NCI-H1930 (cell line): ENCODE results near the gene ACBD5.
"Not testable (repeated sequence)": the region's sequence is repeated elsewhere in the genome, so short reads cannot be mapped to it uniquely, and the experiment has no call there.

Source experiments
- DNase-seq, 2 experiments: peaks; one replicate each; lab custom pipeline; 2025; lab: John Stamatoyannopoulos, UW

ACBD5 gene, protein sequence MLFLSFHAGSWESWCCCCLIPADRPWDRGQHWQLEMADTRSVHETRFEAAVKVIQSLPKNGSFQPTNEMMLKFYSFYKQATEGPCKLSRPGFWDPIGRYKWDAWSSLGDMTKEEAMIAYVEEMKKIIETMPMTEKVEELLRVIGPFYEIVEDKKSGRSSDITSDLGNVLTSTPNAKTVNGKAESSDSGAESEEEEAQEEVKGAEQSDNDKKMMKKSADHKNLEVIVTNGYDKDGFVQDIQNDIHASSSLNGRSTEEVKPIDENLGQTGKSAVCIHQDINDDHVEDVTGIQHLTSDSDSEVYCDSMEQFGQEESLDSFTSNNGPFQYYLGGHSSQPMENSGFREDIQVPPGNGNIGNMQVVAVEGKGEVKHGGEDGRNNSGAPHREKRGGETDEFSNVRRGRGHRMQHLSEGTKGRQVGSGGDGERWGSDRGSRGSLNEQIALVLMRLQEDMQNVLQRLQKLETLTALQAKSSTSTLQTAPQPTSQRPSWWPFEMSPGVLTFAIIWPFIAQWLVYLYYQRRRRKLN

DNA sequence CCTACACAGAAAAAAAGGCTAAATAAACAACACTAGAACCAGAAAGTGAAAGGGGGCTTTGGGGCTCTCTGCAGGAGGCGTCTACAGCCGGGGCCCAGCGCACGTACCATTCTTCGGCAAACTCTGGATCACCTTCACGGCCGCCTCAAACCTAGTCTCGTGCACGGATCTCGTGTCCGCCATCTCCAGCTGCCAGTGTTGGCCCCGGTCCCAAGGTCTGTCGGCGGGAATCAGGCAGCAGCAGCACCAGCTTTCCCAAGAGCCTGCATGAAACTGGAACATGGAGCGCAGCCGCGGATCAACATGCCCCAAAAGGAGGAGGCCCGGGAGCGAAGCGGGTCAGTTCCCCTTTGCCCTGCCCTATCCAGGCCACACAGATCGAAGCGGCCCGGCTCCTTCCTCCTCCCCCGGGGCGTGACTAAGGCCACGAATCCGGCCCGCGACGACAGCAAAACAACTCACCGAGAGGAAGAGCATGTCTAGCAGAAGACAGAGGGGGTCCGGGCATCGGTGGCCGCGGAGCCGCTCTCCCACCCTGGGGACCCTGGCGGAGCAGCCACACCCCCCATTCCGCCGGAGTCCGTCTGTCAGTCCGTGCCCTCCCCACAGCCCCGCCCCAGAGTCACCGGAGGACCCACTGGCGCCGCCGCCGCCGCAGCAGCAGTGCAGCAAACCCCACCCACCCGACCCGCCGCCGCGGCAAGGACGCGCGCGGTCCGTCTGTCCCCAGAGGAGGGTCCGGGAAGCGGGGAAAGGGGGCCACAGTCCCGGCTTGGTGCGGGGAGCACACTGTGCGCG lies at the start of gene ACBD5:
Gene ACBD5 (minus strand): TSS at position 586 of the 798 bp plus-strand sequence. CDS start 109 bp downstream, at position 477.
- DNase-seq, result peak in 1 of 2 experiments; percentile 11

DNA sequence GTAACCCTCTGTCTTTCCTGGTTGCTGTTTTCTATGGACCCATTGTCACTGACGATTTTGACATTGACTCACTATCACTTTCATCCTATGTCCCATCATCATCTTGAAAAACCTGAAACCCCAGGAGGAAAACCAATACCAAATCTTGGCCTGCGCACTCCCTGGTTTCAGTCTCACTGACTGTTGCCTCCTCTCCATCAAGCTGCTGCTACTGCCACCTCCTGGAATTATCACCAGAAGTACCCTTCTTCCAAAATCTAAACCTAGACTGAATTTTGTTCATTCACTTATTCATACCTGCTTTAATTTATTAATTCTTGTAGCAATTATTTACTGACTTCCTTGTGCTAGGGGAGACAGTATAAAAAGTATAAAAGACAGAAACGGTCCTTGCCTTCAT lies 44.5 kb upstream of the ACBD5 start:
- DNase-seq, result no peak

DNA sequence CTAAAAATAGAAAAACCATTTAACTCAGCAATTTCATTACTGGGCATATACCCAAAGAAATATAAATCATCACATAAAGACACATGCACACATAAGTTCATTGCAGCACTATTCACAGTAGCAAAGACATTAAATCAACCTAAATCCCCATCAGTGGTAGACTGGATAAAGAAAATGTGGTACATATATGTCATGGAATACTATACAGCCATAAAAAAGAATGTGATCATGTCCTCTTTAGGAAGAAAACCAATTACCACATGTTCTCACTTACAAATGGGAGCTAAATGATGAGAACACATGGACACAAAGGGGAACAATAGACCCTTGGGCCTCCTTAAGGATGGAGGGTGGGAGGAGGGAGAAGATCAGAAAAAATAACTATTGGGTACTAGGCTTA lies 36.0 kb upstream of the ACBD5 start:
- DNase-seq, result no peak

DNA sequence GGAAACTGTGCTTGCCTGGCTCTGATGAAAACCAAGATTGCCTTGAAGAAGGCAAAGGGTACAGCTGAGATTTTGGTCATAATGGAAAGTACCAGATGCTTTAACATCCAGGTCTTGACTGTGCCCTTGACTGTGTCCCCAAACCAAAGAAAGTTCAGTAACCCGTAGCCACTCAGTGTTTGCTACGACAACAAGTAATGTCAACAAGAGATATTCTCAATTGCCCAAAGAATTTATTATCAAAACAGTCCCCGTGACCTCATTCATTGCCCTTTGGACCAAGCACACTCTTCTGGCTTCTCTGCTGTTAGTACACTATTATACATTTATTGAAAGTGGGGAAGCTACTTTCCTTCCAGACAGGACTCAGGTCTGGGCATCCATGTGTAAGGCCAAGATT lies 25.4 kb upstream of the ACBD5 start:
- not testable (repeated sequence) for DNase-seq

DNA sequence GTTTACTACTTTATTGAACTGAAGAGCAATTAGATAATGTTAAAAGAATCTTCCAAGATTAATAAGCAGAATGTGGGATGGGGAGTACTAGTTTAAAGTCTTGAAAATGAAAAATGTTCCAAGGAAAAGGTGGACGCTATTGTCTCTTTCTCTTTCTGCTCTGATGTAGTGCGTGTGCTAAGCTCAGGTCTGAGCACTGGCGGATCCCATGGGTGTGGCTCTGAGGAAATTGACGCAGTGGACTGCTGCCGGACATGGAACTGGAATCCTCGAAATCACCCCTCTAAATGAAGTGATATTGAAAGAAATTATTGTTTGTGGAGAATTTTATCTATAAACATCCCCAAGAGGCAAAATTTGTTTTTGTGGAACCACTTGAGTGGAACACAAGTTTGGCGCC lies 22.2 kb upstream of the ACBD5 start:
- not testable (repeated sequence) for DNase-seq

DNA sequence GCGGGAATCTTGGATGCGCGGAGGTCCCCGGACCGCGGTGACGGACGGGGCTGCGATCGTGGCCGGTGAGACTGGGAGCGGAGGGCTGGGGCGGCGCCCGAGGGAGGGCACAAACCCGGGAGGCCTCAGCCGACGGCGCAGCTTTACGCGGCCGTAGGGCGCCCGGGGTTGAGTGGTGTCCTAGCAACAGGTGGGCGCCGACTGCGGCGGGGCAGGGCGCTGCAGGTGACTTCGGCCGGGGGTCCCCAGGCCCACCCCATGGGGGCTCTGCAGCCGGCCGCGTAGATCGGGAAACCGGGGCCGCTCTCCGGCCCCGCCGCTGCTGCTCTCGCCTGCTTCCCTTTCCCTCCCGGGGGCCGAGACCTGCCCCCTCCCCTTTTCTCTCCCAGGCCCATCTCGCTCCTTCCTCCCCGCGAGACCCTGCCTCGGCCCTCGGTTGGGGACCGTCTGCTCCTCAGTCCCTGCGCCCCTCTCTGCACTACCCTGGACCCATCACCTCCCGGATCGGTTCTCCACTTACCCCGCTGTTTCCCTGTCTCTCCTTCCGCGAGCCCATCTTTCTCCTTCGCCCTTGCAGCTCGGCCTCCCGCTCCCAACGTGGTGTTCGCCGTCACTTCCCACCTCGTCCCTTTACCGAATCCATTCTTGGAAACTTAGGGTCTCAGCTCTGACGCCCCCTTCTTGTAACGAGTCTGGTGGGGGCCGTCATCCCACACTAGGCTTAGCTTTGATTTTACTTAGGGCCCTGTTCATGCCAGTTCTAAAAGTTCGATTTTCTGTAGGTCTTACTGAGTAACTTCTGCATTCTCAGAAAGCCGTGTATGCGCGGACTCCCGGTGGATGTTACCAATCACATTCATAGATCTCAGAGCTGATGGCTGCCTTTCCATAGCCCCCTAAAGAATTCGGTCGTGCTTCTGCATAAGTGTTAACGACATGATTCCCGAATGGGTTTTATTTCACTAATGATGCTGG lies 18.5 kb upstream of the ACBD5 start:
- peak in 1 of 2 experiments; percentile 0 for DNase-seq

DNA sequence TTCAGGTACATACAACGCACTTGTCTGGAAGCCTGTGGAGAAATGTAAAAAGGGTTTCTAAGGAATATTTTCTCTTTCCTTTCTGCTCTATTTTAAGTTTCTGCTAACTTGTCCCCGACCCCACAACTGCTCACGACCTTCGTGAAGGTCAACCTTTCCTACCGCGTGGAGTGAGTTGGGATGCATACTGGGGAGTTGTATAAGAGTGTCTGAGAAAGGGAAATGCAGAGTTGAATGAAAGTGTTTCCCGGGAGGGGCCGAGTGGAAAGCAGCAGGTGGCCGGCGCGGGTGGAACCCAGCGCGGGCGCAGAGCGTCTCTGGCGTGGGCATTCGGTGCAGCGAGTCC lies 17.9 kb upstream of the ACBD5 start:
- no peak for DNase-seq

DNA sequence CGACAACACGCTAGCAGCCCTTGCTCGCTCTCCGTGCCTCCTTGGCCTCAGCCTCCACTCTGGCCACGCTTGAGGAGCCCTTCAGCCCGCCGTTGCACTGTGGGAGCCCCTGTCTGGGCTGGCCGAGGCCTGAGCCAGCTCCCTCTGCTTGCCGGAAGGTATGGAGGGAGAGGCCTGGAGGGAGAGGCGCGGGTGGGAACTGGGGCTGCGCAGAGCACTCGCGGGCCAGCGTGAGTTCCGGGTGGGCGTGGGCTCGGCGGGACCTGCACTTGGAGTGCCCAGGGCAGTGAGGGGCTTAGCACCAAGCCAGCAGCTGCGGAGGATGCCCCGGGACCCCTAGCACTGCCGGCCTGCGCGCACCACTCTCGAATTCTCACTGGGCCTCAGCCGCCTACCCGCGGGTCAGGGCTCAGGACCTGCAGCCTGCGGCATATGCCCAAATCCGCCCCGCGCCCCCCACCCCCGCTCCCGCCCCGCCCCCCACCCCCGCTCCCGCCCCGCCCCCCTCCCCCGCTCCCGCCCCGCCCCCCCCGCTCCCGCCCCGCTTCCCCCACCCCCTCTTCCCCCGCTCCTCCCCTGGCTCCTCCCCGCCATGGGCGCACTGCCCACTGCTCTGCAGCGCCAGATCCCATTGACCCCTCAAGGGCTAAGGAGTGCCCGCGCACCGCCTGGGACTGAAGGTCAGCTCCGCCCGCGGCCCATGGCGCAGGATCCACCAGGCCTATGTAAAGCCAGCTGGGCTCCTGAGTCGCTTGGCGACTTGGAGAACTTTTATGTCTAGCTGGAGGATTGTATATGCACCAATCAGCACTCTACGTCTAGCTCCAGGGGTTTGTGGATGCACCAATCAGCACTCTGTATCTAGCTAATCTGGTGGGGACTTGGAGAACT lies 15.9 kb upstream of the ACBD5 start:
- no peak for DNase-seq

DNA sequence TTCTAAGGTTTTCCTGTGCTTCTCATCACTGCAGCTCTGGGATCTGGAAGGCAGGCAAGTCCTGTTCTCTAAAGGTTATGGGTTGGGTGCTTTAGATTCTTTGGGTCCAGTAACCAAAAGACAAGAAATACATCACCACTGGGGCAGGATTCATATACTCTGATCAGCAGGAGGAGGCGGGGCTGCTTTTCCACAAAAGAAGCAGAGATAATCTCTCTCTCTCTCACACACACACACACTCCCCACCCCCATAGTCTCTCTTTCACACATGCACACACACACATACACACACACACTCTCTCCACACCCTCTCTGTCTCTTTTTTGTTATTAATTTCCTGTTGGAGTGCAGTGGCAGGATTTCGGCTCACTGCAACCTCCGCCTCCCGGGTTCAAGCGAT lies 13.0 kb upstream of the ACBD5 start:
- no peak for DNase-seq

DNA sequence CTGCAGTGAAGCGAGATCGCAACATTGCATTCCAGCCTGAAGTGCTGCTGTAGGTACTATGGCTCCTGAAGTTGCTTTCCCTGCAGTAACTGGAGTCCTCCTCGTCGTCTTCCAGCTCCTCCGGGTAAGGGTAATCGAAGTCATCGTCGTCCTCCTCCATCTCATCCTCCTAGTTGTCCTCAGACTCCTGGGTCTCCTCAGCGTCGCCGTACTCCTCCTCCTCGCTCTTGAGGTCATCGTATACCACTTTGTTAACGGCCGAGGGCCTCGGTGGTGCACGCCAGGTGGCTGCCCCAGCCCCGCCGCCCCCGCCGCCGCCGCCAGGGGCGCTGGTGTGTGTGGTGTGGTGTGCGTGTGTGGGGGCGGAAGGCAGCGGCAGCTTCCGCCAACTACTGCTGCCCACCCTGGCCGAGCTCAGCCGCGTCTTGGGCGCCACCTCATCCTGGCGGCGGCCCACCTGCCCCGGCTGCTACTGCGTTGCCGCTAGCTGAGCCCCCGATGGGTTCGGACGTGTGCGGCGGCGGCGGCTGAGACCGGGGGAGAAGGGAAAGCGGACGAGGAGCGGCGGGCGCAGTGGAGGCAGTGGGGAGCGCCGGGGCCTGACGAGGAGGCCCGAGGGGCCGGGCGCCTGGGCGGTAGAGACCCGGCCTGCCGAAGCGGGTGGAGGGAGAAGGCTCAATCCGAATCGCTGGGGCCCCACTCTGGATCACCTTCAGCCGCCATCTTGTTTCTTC lies 11.8 kb upstream of the ACBD5 start:
- DNase-seq, result peak in 1 of 2 experiments; percentile 0

DNA sequence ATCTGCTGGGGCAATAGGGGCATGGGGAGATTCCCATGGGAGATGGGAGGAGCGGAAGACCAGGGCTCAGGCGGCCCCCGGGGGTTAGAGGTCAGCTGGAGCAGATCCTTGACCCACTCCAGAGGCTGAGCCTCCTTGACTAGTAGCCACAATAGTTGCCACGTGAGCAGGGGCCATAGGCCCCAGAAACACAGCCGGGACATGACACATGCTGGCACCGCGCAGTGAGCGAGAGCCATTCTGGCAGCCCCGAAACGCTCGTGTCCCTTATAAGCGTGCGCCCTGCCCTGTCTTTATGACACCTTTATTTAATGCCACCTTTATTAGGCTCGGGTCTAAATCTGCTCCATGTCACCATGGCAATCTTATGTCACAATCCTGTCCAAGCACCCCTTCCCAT lies 11.0 kb upstream of the ACBD5 start:
- DNase-seq, result no peak

DNA sequence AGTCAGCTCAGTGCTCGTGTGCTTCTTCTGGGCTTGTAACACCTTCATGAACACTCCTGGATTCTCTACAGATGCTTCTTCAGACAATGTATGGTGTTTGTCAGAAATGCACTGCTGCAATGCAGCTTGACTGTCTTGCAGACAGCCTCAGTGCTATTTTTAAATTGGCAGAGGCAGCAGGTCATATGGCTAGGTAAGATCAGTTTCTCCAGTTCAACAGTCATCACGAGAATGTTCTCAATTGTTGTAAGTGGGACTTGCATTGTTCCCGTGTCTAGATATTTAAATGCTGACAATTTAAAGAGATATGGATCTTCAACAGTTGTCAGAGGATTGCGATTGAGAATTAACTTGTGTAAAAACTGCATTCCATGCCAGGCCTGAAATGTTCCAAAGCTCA lies 7.6 kb upstream of the ACBD5 start:
- no peak for DNase-seq

DNA sequence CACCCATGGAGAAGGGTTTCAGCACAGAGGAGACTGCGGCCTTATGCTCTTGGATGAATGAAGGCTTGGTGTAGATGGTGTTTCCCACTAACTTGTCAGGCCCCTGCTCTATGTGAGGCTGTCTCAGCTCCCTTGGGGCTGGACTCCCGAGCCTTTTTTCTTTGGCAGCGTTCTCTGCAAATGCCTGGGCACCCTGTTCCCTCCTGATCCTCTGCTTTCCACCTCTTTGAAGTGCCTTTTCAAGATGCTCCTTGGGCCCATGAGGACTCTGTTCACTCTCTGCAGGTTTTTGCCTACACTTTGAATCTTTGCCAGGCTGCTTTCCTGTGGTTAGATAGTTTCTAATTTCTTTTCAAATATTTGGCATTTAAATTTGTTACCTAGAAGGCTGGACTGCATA lies 6.8 kb upstream of the ACBD5 start:
- no peak for DNase-seq

DNA sequence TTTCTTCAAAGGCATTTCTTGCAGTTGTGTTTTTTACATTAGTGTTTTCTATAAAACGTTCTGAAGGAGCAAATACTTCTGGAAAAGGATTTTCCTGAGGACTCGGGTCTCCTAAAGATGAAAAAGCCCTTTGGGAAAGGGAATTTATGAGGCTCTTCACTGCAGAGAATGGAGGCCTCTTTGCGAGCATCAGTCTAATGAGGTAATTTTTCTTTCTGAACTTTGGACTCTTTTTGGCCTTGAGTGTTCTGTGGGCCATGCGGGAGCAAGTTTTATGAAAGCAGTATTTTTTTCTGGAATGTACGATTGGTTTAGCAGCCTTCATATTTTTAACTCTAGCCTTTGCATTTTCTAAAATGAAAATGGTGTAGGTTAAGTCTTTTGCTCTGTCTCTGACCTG lies 6.4 kb upstream of the ACBD5 start:
- DNase-seq, result no peak

DNA sequence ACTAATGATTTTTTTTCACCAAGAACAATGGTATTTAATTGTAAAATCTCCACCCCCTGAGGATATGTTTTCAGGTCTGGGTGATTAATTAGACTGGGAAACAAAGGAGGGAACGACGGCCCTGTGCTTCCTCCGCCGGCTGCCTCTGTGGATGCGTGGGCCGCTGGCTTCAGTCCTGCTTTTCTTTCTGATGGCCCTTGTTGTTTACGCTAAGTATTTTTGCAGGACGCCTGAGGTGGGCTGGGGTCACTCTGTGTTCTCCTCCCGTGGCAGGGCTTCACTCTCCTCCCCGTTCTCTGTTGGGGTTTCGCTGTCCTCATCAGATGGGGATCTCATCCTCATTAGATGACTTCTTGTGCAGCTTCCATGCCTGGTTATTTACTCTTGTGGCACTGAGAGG lies 5.2 kb upstream of the ACBD5 start:
- no peak for DNase-seq

DNA sequence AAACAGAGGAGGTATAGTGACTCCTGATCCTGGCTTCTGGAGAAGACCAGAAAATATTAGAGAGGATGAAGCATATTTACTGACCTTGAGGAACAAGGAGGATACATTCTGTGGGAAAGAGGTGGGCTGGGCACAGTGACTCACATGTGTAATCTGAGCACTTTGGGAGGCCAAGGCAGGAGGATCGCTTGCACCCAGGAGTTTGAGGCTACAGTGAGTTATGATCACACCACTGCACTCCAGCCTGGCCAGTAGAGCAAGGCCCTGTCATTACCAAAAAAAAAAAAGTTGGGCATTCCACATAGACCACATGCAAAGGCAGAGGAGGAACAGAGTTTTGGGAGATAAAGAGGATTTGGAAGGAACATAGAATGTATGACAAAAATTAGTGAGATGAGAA lies 4.4 kb upstream of the ACBD5 start:
- DNase-seq, result no peak

DNA sequence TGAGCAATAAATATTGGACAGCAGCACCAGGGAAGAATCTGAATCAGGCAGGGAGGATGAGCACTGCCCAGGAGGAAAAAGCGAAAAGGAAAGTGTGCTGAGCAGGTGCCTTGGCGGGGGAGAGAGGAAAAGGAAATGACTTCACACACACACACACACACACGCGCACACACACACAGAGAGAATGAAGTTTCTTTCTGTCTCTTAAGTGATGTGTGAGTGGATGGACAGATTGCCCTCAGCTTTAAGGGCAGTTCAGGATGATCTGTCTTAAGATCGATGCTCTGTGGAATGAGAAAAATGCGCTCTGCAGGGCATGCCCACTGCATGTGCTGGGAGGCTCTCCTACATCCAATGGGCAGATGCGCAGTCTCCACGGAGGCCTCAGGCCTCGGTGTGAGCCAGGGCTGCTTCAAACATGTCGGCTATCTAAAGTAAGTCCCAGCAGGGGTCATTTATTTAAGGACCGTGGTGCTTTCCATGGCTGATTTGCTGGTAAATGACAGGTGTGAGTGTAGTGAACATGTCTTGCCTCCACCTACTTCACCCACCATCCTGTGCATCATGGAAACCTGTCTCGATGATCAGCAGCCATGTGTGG lies 2.5 kb upstream of the ACBD5 start:
- DNase-seq, result peak in 1 of 2 experiments; percentile 11

DNA sequence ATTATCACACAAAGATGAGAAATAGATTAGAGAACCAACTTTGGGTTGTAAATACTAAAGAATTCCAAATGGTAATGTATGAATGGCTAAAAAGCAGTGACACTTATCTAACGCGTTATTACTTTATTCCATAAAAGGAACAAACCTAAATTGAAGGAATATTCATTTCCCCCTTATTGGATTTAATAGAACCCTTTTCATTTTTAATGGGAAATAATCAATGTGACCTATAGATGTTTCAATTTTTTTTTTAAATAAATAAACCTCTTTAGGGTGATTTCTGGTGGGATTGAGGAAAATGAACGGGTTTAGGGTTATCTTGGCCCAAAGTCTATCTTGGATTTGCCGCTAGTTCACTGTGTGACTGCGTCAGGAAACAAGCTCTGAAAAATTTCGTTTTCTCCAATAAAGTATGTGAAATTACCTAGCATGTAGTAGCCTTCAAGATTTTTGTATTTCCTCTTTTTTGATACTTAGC lies 1.9 kb upstream of the ACBD5 start:
- no peak for DNase-seq

DNA sequence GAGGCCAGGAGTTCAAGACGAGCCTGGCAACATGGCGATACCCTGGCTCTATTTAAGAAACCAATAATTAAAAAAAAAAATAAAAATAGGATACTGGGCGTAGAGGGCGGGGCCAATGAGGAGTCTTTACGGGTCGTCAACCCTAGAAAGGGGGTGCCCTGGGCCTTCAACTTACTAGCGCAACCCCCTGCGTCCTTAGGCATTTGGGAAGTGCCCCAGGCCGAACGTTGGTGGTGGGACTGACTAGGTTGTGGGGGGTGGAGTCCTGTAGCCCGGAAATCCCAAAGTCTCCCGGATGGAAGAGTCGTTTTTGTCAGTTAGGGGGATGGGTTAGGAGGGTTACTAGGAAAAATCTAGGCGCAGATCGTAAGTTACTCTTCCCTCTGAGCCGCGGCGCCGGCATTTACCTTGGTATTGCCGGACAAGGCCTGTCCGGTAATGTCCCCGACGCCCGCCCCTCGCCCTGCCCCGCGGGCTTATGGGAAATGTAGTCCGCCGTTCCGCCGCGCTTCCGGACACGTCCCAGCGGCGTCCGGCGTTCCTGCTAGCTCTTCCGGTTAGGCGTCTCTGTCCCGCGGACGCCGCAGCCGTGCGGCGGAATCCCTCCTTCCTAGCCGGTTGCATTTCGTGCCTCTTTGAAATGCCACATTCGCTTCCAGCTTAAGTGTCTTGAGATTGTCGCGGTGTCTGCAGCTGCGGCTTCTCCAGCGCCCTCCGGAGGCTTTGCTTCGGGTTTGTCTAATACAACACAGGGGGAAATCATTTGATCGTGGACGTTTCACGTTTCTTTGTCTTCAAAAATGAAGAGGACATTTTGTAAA lies 1.3 kb upstream of the ACBD5 start:
- DNase-seq, result peak; percentile 56 to 69
